ENCODE results near the gene SPEM3. TPM values are rescaled to one million over a fixed set of nuclear protein-coding genes. Genes with fewer than 3 reads are reported as not detected.

The SPEM3 gene
- total and polyA plus RNA-seq, 10 of the 15 experiments (the other 5 are each of a cell fraction or from before 2014, with no cell fraction given), result not detected

GRCh38 chr17:7416323-7416722 lies 12.3 kb upstream of the SPEM3 start:
- Histone ChIP-seq H3K27me3 (replicated peaks in 1 of 2; ENCODE audit: control insufficient read depth in 2 of 2, insufficient read depth in 2 of 2, low read length in 1 of 2) (no peaks in the 10 kb centered on the region; a peak in 2 of 4 replicates), H3K9ac (ENCODE audit: control insufficient read depth, insufficient read depth, low read length) (no peak overlapping the region), H2AFZ (ENCODE audit: control insufficient read depth, low read depth, low read length) (no peak overlapping the region), H3K4me3 (no peak overlapping the region), H3K9me3 (replicated peaks; ENCODE audit: control insufficient read depth, insufficient read depth, low read length) (no peaks in the 10 kb centered on the region), H3K4me1 (ENCODE audit: control insufficient read depth, insufficient read depth, low read length) (no peaks in the 10 kb centered on the region), H3K79me2 (ENCODE audit: control insufficient read depth, insufficient read depth, low read length) (no peaks in the 10 kb centered on the region), H3K27ac (ENCODE audit: control insufficient read depth, insufficient read depth) (no peak overlapping the region), H3K36me3 (ENCODE audit: control insufficient read depth in 2 of 2, insufficient read depth in 2 of 2, low read length in 1 of 2) (no peaks in the 10 kb centered on the region), H3K4me2 (ENCODE audit: control insufficient read depth, insufficient read depth) (no peak overlapping the region), H4K20me1 (ENCODE audit: control insufficient read depth, insufficient read depth) (no peaks in the 10 kb centered on the region)
- no TSS peak for BruUV-seq (replicated peaks)
- ChIA-PET RAD21 (ENCODE audit: unreplicated experiment) (interaction anchor here (0.6 kb wide), 1 partner anchor 57 kb away, joined by 3 read pairs; no protein-coding TSS in a partner anchor), SMC1A (ENCODE audit: uncharacterized antibody, unreplicated experiment) (no interaction called here), POLR2A (no interaction called here), CTCF (no interaction called here)
- intact Hi-C loops (cut with micrococcal nuclease; ENCODE audit: unreplicated experiment), result no loop called here
- in situ Hi-C loops (cut with MboI), result no loop called here
- ATAC-seq, result no peak
- TF ChIP-seq ZNF687 (IDR thresholded peaks at IDR 0.05) (no peak), CTCF (IDR thresholded peaks at IDR 0.05 in 2 of 3, conservative IDR thresholded peaks at IDR 0.05 in 1 of 3; ENCODE audit: control insufficient read depth in 2 of 3, extremely low read depth in 1 of 3, insufficient read depth in 1 of 3, low read depth in 3 of 3, low read length in 3 of 3) (peak in 1 of 3 experiments; percentile 18; a peak in 2 of 6 replicates), CUX1 (IDR thresholded peaks at IDR 0.05; ENCODE audit: insufficient replicate concordance, low read depth, low read length) (no peak), RUNX3 (IDR thresholded peaks at IDR 0.05; ENCODE audit: low read length) (no peak), SUZ12 (IDR thresholded peaks at IDR 0.05; ENCODE audit: unreplicated experiment) (no peak), PKNOX1 (IDR thresholded peaks at IDR 0.05) (no peak)
- DNase-seq (ENCODE audit: low read depth, low spot score), result no peak
- 26% methylated on average over 6 of the region's 6 CpGs for WGBS (ENCODE audit: insufficient coverage, insufficient replicate concordance, low lambda C conversion rate, missing lambda C conversion rate)
- FAIRE-seq, result no peak

All from GM12878 (cell line).